Measurements from ENCODE around the gene RDM1. TPM values are rescaled to one million over a fixed set of nuclear protein-coding genes. Genes with fewer than 3 reads are reported as not detected.

The RDM1 gene
- total and polyA plus RNA-seq, 2 donors (not counting 1 experiment from before 2014, with no cell fraction given), result 0.48 to 0.83 TPM

GRCh38 chr17:35877345-35878029, 53.1 kb downstream of the RDM1 start:
- no peak for DNase-seq (ENCODE audit: low read depth in 2 of 2)
- Histone ChIP-seq H3K9ac (ENCODE audit: insufficient read depth, low read length) (no peak overlapping the region), H3K4me3 (replicated peaks in 1 of 4; ENCODE audit: control extremely low read depth in 1 of 4, insufficient read depth in 1 of 4, low read depth in 3 of 4, low read length in 4 of 4) (no peak overlapping the region), H3K27me3 (ENCODE audit: control insufficient read depth, insufficient read depth, low read length) (no peaks in the 10 kb centered on the region), H3K36me3 (ENCODE audit: control insufficient read depth, insufficient read depth, low read length) (no peaks in the 10 kb centered on the region), H3K4me2 (ENCODE audit: extremely low read depth, insufficient read depth, low read length) (no peak overlapping the region), H3K79me2 (ENCODE audit: control insufficient read depth, insufficient read depth, low read length) (no peaks in the 10 kb centered on the region), H2AFZ (ENCODE audit: low read length) (no peak overlapping the region), H3K4me1 (ENCODE audit: control insufficient read depth, extremely low read depth, insufficient read depth, low read length) (no peaks in the 10 kb centered on the region), H4K20me1 (ENCODE audit: control insufficient read depth, extremely low read depth, insufficient read depth, low read length) (no peaks in the 10 kb centered on the region), H3K27ac (ENCODE audit: insufficient read depth, low read length) (no peak overlapping the region), H3K9me3 (ENCODE audit: control insufficient read depth, insufficient read depth, low read depth, low read length) (no peaks in the 10 kb centered on the region)
- TF ChIP-seq EZH2 (IDR thresholded peaks at IDR 0.05; ENCODE audit: low read length, missing control alignments), result no peak
- TF ChIP-seq, protein P1, sequence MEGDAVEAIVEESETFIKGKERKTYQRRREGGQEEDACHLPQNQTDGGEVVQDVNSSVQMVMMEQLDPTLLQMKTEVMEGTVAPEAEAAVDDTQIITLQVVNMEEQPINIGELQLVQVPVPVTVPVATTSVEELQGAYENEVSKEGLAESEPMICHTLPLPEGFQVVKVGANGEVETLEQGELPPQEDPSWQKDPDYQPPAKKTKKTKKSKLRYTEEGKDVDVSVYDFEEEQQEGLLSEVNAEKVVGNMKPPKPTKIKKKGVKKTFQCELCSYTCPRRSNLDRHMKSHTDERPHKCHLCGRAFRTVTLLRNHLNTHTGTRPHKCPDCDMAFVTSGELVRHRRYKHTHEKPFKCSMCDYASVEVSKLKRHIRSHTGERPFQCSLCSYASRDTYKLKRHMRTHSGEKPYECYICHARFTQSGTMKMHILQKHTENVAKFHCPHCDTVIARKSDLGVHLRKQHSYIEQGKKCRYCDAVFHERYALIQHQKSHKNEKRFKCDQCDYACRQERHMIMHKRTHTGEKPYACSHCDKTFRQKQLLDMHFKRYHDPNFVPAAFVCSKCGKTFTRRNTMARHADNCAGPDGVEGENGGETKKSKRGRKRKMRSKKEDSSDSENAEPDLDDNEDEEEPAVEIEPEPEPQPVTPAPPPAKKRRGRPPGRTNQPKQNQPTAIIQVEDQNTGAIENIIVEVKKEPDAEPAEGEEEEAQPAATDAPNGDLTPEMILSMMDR (conservative IDR thresholded peaks at IDR 0.05 in 1 of 2, IDR thresholded peaks at IDR 0.05 in 1 of 2; ENCODE audit: low read depth in 1 of 2, low read length in 2 of 2), result no peak

DNA sequence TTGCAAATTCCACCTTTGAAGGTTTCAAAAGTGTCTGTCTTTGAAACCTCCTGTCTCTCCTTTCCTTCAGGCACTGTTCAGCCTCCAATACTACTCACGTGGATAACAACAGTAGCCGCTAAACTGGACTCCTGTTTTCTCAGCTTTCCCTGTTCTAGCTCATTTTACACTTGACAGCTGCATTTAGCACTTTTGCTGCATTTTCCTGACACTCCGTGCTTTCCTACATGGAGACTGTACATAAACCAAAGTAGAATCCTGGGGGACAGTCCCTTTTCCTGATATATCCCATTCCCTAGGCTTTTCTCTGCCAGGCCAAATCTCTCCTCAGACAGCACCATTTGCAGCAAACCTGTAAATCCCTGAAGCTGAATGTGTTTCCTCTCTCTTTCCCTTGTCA, 54.0 kb downstream of the RDM1 start:
- TF ChIP-seq, protein P1 (conservative IDR thresholded peaks at IDR 0.05 in 1 of 2, IDR thresholded peaks at IDR 0.05 in 1 of 2; ENCODE audit: low read depth in 1 of 2, low read length in 2 of 2), result no peak
- no peak for TF ChIP-seq EZH2 (IDR thresholded peaks at IDR 0.05; ENCODE audit: low read length, missing control alignments)
- H3K27me3 ChIP-seq (ENCODE audit: control insufficient read depth, insufficient read depth, low read length), result no peaks in the 10 kb centered on the region
- no peak for DNase-seq (ENCODE audit: low read depth in 2 of 2)
- H3K79me2 ChIP-seq (ENCODE audit: control insufficient read depth, insufficient read depth, low read length), result no peaks in the 10 kb centered on the region
- H3K36me3 ChIP-seq (ENCODE audit: control insufficient read depth, insufficient read depth, low read length), result no peaks in the 10 kb centered on the region
- no peak overlapping the region for H3K4me3 ChIP-seq (replicated peaks in 1 of 4; ENCODE audit: control extremely low read depth in 1 of 4, insufficient read depth in 1 of 4, low read depth in 3 of 4, low read length in 4 of 4)
- no peaks in the 10 kb centered on the region for H3K9me3 ChIP-seq (ENCODE audit: control insufficient read depth, insufficient read depth, low read depth, low read length)
- H3K4me2 ChIP-seq (ENCODE audit: extremely low read depth, insufficient read depth, low read length), result no peak overlapping the region
- no peak overlapping the region for H3K27ac ChIP-seq (ENCODE audit: insufficient read depth, low read length)
- no peaks in the 10 kb centered on the region for H4K20me1 ChIP-seq (ENCODE audit: control insufficient read depth, extremely low read depth, insufficient read depth, low read length)
- H3K4me1 ChIP-seq (ENCODE audit: control insufficient read depth, extremely low read depth, insufficient read depth, low read length), result no peaks in the 10 kb centered on the region
- no peak overlapping the region for H2AFZ ChIP-seq (ENCODE audit: low read length)
- no peak overlapping the region for H3K9ac ChIP-seq (ENCODE audit: insufficient read depth, low read length)

DNA sequence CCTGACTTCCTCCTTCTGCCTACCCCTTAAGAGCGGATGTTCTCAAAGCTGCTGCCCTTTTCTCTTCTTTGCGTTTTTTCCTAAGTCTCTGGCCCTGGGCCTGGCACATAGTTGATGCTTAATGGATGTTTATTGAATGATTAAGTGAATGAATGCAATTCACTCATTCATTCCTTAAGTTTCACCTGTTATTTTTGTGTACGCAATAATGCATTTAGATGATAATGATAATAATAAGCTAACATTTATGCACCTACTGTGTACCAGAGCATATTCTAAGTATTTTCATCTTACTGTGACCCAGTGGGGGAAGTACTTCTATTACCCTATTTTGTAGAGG, 54.8 kb downstream of the RDM1 start:
- no peak for DNase-seq (ENCODE audit: low read depth in 2 of 2)
- TF ChIP-seq, protein P1 (conservative IDR thresholded peaks at IDR 0.05 in 1 of 2, IDR thresholded peaks at IDR 0.05 in 1 of 2; ENCODE audit: low read depth in 1 of 2, low read length in 2 of 2), result no peak
- TF ChIP-seq EZH2 (IDR thresholded peaks at IDR 0.05; ENCODE audit: low read length, missing control alignments), result no peak
- Histone ChIP-seq H3K9ac (ENCODE audit: insufficient read depth, low read length) (no peak overlapping the region), H2AFZ (ENCODE audit: low read length) (no peak overlapping the region), H3K4me1 (ENCODE audit: control insufficient read depth, extremely low read depth, insufficient read depth, low read length) (no peaks in the 10 kb centered on the region), H3K27ac (ENCODE audit: insufficient read depth, low read length) (no peak overlapping the region), H3K4me2 (ENCODE audit: extremely low read depth, insufficient read depth, low read length) (no peak overlapping the region), H4K20me1 (ENCODE audit: control insufficient read depth, extremely low read depth, insufficient read depth, low read length) (no peaks in the 10 kb centered on the region), H3K9me3 (ENCODE audit: control insufficient read depth, insufficient read depth, low read depth, low read length) (no peaks in the 10 kb centered on the region), H3K79me2 (ENCODE audit: control insufficient read depth, insufficient read depth, low read length) (no peaks in the 10 kb centered on the region), H3K36me3 (ENCODE audit: control insufficient read depth, insufficient read depth, low read length) (no peaks in the 10 kb centered on the region), H3K27me3 (ENCODE audit: control insufficient read depth, insufficient read depth, low read length) (no peaks in the 10 kb centered on the region), H3K4me3 (replicated peaks in 1 of 4; ENCODE audit: control extremely low read depth in 1 of 4, insufficient read depth in 1 of 4, low read depth in 3 of 4, low read length in 4 of 4) (no peak overlapping the region)

Data from fibroblast of lung (primary cell).